Testis (tissue), 3 donors: Measurements from ENCODE around the gene ADAMTS4. TPM values are rescaled to one million over a fixed set of nuclear protein-coding genes. Genes with fewer than 3 reads are reported as not detected.

Source experiments
- DNase-seq: peaks from one replicate; pipeline ENCODE4 v3.0.0-alpha.2; 2019
- H3K27ac ChIP-seq, 2 donors: fragments of 200-600 bp; sonication (generic); one replicate each; pipeline ENCODE4 v1.5.1; 2019
- H3K27me3 ChIP-seq: fragments of 200-600 bp; sonication (generic); one replicate; pipeline ENCODE4 v1.5.1; 2019
- H3K36me3 ChIP-seq: fragments of 200-600 bp; sonication (generic); one replicate; pipeline ENCODE4 v1.5.1; 2017; ENCODE audit warnings: low read depth; ENCODE audit errors: missing control alignments
- H3K4me1 ChIP-seq: fragments of 200-600 bp; sonication (generic); one replicate; pipeline ENCODE4 v1.5.1; 2019
- H3K4me3 ChIP-seq, 2 donors: fragments of 200-600 bp; sonication (generic); one replicate each; pipeline ENCODE4 v1.5.1; 2017 to 2019
- H3K9me3 ChIP-seq: fragments of 200-600 bp; sonication (generic); one replicate; pipeline ENCODE4 v1.5.1; 2017
- CTCF ChIP-seq, 3 experiments: fragments of 450-650 bp in 2 of 3; fragments of 200-600 bp in 1 of 3; sonication (generic) in 1 of 3; IDR thresholded peaks; one replicate each; pipeline ENCODE4 v1.5.1; 2016 to 2019; ENCODE audit warnings: antibody characterized with exemption in 3 of 3, mild to moderate bottlenecking in 2 of 3, moderate library complexity in 1 of 3
- POLR2A ChIP-seq: fragments of 450-650 bp; IDR thresholded peaks from one replicate; pipeline ENCODE4 v1.6.1; 2017; ENCODE audit warnings: antibody characterized with exemption, mild to moderate bottlenecking, moderate library complexity
- WGBS, 2 donors: methylation state at CpG; one replicate each; pipeline ENCODE4 v1.1.5; 2018; 5-methylcytosine and 5-hydroxymethylcytosine counted together
- intact Hi-C: fragments of 100-400 bp; cut with DNase I; formaldehyde crosslinking; loops from one replicate; pipeline ENCODE4 v1.15.1; 2023; ENCODE audit warnings: low total_unique reads
- polyA plus RNA-seq: library from polyadenylated mRNA; stranded (reverse); fragments of 350-450 nt; fragmentation: Illumina TruSeq; extraction: RNeasy Lipid Tissue Mini Kit (QIAGEN cat#74804); gene quantifications from one replicate; pipeline ENCODE4 v1.2.3, GENCODE V29; 2014; ENCODE audit warnings: low read depth, low replicate concordance; ENCODE audit not compliant: insufficient read depth
- total RNA-seq, 2 donors: library from RNA; depleted of rRNA; stranded (reverse); fragments of >200 nt; gene quantifications; one replicate each; pipeline ENCODE4 v1.2.3, GENCODE V29; 2016

Gene ADAMTS4
- total and polyA plus RNA-seq, 3 donors from 2014 or later: 2.4 to 3.2 (median 2.7) TPM

- Histone ChIP-seq H3K27ac (no peak overlapping the region), H3K9me3 (no peaks in the 10 kb centered on the region), H3K4me1 (peaks cover 3% of the 10 kb centered on the region), H3K4me3 (no peak overlapping the region), H3K27me3 (no peaks in the 10 kb centered on the region), H3K36me3 (no peaks in the 10 kb centered on the region)
- no peak for DNase-seq
- 93 to 98% methylated on average over 5 of the region's 5 CpGs for WGBS, 2 donors
- intact Hi-C loops: no loop called here
- no peak for TF ChIP-seq POLR2A
- TF ChIP-seq CTCF (IDR thresholded peaks at IDR 0.05): no peak
These were observed 9.8 kb downstream of the ADAMTS4 start for GRCh38 chr1:161189036-161189435.

GRCh38 chr1:161188381-161188780, 10.5 kb downstream of the ADAMTS4 start:
- peaks cover 3% of the 10 kb centered on the region for H3K4me1 ChIP-seq
- DNase-seq: no peak
- no peaks in the 10 kb centered on the region for H3K9me3 ChIP-seq
- TF ChIP-seq POLR2A: no peak
- no peak for TF ChIP-seq CTCF (IDR thresholded peaks at IDR 0.05)
- no peaks in the 10 kb centered on the region for H3K27me3 ChIP-seq
- no peaks in the 10 kb centered on the region for H3K36me3 ChIP-seq
- intact Hi-C loops: no loop called here
- no peak overlapping the region for H3K4me3 ChIP-seq
- no peak overlapping the region for H3K27ac ChIP-seq
- WGBS, 2 donors: 82 to 84% methylated on average over 6 of the region's 6 CpGs

GRCh38 chr1:161187311-161187710, 11.5 kb downstream of the ADAMTS4 start:
- intact Hi-C loops: no loop called here
- no peak for TF ChIP-seq CTCF (IDR thresholded peaks at IDR 0.05)
- TF ChIP-seq POLR2A: no peak
- H3K27ac ChIP-seq: no peak overlapping the region
- WGBS, 2 donors: 82 to 83% methylated on average over 3 of the region's 3 CpGs
- H3K27me3 ChIP-seq: no peaks in the 10 kb centered on the region
- H3K36me3 ChIP-seq: no peaks in the 10 kb centered on the region
- no peak overlapping the region for H3K4me3 ChIP-seq
- H3K4me1 ChIP-seq: no peaks in the 10 kb centered on the region
- no peaks in the 10 kb centered on the region for H3K9me3 ChIP-seq
- DNase-seq: no peak

GRCh38 chr1:161185732-161186311, 13.0 kb downstream of the ADAMTS4 start:
- intact Hi-C loops: no loop called here
- Histone ChIP-seq H3K27me3 (no peaks in the 10 kb centered on the region), H3K27ac (peak overlapping the region in 1 of 2 donors; percentile 61), H3K4me3 (no peak overlapping the region), H3K36me3 (no peaks in the 10 kb centered on the region), H3K4me1 (no peaks in the 10 kb centered on the region), H3K9me3 (no peaks in the 10 kb centered on the region)
- WGBS, 2 donors: 40 to 60% methylated on average over 2 of the region's 2 CpGs
- no peak for TF ChIP-seq POLR2A
- no peak for TF ChIP-seq CTCF (IDR thresholded peaks at IDR 0.05)
- no peak for DNase-seq

GRCh38 chr1:161185282-161185682, 13.6 kb downstream of the ADAMTS4 start:
- Histone ChIP-seq H3K27ac (peak overlapping the region in 1 of 2 donors; percentile 61), H3K27me3 (no peaks in the 10 kb centered on the region), H3K4me1 (no peaks in the 10 kb centered on the region), H3K36me3 (no peaks in the 10 kb centered on the region), H3K9me3 (no peaks in the 10 kb centered on the region), H3K4me3 (no peak overlapping the region)
- peak; percentile 52 for DNase-seq
- intact Hi-C loops: no loop called here
- 28 to 37% methylated on average over 3 of the region's 3 CpGs for WGBS, 2 donors
- TF ChIP-seq CTCF (IDR thresholded peaks at IDR 0.05) (no peak), POLR2A (no peak)
